Progenitor cell of endocrine pancreas (in vitro differentiated cells): Measurements from ENCODE around the gene AOPEP. TPM values are rescaled to one million over a fixed set of nuclear protein-coding genes. Genes with fewer than 3 reads are reported as not detected.

ENCODE experiments used
- DNase-seq: peaks from one replicate; pipeline ENCODE4 v3.0.0; 2021; ENCODE audit warnings: low spot score; ENCODE audit not compliant: unreplicated experiment
- H3K27ac Mint-ChIP-seq: 2 replicates; pipeline ENCODE4 v1.8.0; 2021; ENCODE audit warnings: mild to moderate bottlenecking, moderate library complexity, mixed read lengths
- H3K27me3 Mint-ChIP-seq: 2 replicates; pipeline ENCODE4 v1.8.0; 2021; ENCODE audit warnings: mixed read lengths
- H3K36me3 Mint-ChIP-seq: 2 replicates; pipeline ENCODE4 v1.8.0; 2022; ENCODE audit warnings: mixed read lengths; ENCODE audit not compliant: insufficient read depth
- H3K4me1 Mint-ChIP-seq: 2 replicates; pipeline ENCODE4 v1.8.0; 2021; ENCODE audit warnings: low read depth, mixed read lengths
- H3K4me3 Mint-ChIP-seq: 2 replicates; pipeline ENCODE4 v1.8.0; 2021; ENCODE audit warnings: low read depth, mild to moderate bottlenecking, moderate library complexity, mixed read lengths
- H3K9me3 Mint-ChIP-seq: 2 replicates; pipeline ENCODE4 v1.8.0; 2021; ENCODE audit warnings: low read depth, mixed read lengths
- CTCF ChIP-seq: fragments of 200-600 bp; sonication (generic); IDR thresholded peaks from one replicate; pipeline ENCODE4 v1.5.0; 2021; ENCODE audit warnings: antibody characterized with exemption, mild to moderate bottlenecking; ENCODE audit not compliant: unreplicated experiment
- total RNA-seq: library from RNA; stranded (reverse); gene quantifications from 2 replicates; pipeline ENCODE4 v1.2.1, GENCODE V29; 2021

The AOPEP gene
- total RNA-seq, 1 donor from 2014 or later = 58.2 TPM

- DNase-seq = no peak
- peaks cover 8% of the 10 kb centered on the region for H3K36me3 Mint-ChIP-seq
- H3K27me3 Mint-ChIP-seq = no peaks in the 10 kb centered on the region
- peaks cover 3% of the 10 kb centered on the region for H3K4me1 Mint-ChIP-seq
- H3K9me3 Mint-ChIP-seq = no peaks in the 10 kb centered on the region
- peak overlapping the region; percentile 67 for H3K27ac Mint-ChIP-seq
- TF ChIP-seq CTCF = no peak
- H3K4me3 Mint-ChIP-seq = no peak overlapping the region
These were observed 258.5 kb downstream of the AOPEP start for GRCh38 chr9:94984891-94985476.

GRCh38 chr9:94985649-94986048, 259.1 kb downstream of the AOPEP start:
- Mint-ChIP-seq H3K4me3 (no peak overlapping the region), H3K27me3 (no peaks in the 10 kb centered on the region), H3K4me1 (peaks cover 5% of the 10 kb centered on the region), H3K36me3 (peaks cover 8% of the 10 kb centered on the region), H3K9me3 (no peaks in the 10 kb centered on the region), H3K27ac (no peak overlapping the region)
- DNase-seq = no peak
- TF ChIP-seq CTCF = no peak

GRCh38 chr9:94987731-94988130, 261.2 kb downstream of the AOPEP start:
- H3K36me3 Mint-ChIP-seq = peaks cover 8% of the 10 kb centered on the region
- H3K27ac Mint-ChIP-seq = no peak overlapping the region
- no peaks in the 10 kb centered on the region for H3K27me3 Mint-ChIP-seq
- no peak for TF ChIP-seq CTCF
- DNase-seq = no peak
- H3K4me3 Mint-ChIP-seq = no peak overlapping the region
- peaks cover 19% of the 10 kb centered on the region for H3K4me1 Mint-ChIP-seq
- H3K9me3 Mint-ChIP-seq = no peaks in the 10 kb centered on the region

- Mint-ChIP-seq H3K27ac (peak overlapping the region; percentile 41), H3K4me1 (peaks cover 44% of the 10 kb centered on the region), H3K27me3 (no peaks in the 10 kb centered on the region), H3K9me3 (no peaks in the 10 kb centered on the region), H3K36me3 (peaks cover 6% of the 10 kb centered on the region), H3K4me3 (no peak overlapping the region)
- no peak for TF ChIP-seq CTCF
- no peak for DNase-seq
These were observed 264.5 kb downstream of the AOPEP start for GRCh38 chr9:94990897-94991561.

- peaks cover 52% of the 10 kb centered on the region for H3K4me1 Mint-ChIP-seq
- no peak for DNase-seq
- peak overlapping the region; percentile 43 for H3K27ac Mint-ChIP-seq
- H3K36me3 Mint-ChIP-seq = peaks cover 6% of the 10 kb centered on the region
- no peak for TF ChIP-seq CTCF
- no peaks in the 10 kb centered on the region for H3K27me3 Mint-ChIP-seq
- H3K4me3 Mint-ChIP-seq = no peak overlapping the region
- H3K9me3 Mint-ChIP-seq = no peaks in the 10 kb centered on the region
These were observed 265.7 kb downstream of the AOPEP start for GRCh38 chr9:94991961-94992907.
